ENCODE results near the gene LILRB4. TPM values are rescaled to one million over a fixed set of nuclear protein-coding genes. Genes with fewer than 3 reads are reported as not detected.
"Not testable (repeated sequence)": the region's sequence is repeated elsewhere in the genome, so short reads cannot be mapped to it uniquely, and the experiment has no call there.

The LILRB4 gene
- total RNA-seq, 1 experiment from 2014 or later, result not detected

DNA sequence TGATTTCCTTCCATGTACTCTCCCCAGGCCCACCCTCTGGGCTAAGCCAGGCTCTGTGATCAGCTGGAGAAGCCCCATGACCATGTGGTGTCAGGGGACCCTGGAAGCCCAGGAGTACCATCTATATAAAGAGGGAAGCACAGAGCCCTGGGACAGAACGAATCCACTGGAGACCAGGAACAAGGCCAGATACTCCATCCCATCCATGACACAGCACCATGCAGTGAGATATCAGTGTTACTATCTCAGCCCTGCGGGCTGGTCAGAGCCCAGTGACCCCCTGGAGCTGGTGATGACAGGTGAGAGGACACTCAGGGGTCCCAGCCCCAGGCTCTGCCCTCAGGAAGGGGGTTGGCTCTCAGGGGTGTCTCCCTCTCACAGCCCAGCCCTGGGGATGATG is 34.0 kb downstream of the LILRB4 start:
- intact Hi-C loops (cut with micrococcal nuclease; ENCODE audit: unreplicated experiment), result no loop called here
- H3K27ac Mint-ChIP-seq (ENCODE audit: unreplicated experiment), result no peak overlapping the region
- DNase-seq, result no peak
- peaks cover 72% of the 10 kb centered on the region for H3K27me3 Mint-ChIP-seq (ENCODE audit: unreplicated experiment)
- no peak overlapping the region for H3K4me3 Mint-ChIP-seq (ENCODE audit: low read depth, unreplicated experiment)
- CTCF ChIA-PET, result no interaction called here
- no peaks in the 10 kb centered on the region for H3K4me1 Mint-ChIP-seq (ENCODE audit: low read depth, unreplicated experiment)
- TF ChIP-seq, protein P1, sequence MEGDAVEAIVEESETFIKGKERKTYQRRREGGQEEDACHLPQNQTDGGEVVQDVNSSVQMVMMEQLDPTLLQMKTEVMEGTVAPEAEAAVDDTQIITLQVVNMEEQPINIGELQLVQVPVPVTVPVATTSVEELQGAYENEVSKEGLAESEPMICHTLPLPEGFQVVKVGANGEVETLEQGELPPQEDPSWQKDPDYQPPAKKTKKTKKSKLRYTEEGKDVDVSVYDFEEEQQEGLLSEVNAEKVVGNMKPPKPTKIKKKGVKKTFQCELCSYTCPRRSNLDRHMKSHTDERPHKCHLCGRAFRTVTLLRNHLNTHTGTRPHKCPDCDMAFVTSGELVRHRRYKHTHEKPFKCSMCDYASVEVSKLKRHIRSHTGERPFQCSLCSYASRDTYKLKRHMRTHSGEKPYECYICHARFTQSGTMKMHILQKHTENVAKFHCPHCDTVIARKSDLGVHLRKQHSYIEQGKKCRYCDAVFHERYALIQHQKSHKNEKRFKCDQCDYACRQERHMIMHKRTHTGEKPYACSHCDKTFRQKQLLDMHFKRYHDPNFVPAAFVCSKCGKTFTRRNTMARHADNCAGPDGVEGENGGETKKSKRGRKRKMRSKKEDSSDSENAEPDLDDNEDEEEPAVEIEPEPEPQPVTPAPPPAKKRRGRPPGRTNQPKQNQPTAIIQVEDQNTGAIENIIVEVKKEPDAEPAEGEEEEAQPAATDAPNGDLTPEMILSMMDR (IDR thresholded peaks at IDR 0.05; ENCODE audit: unreplicated experiment), result no peak
- no TSS peak for BruUV-seq (replicated peaks)
- H3K36me3 Mint-ChIP-seq (ENCODE audit: insufficient read depth, unreplicated experiment), result no peaks in the 10 kb centered on the region
- peaks cover 5% of the 10 kb centered on the region for H3K9me3 Mint-ChIP-seq (ENCODE audit: low read depth, unreplicated experiment)

DNA sequence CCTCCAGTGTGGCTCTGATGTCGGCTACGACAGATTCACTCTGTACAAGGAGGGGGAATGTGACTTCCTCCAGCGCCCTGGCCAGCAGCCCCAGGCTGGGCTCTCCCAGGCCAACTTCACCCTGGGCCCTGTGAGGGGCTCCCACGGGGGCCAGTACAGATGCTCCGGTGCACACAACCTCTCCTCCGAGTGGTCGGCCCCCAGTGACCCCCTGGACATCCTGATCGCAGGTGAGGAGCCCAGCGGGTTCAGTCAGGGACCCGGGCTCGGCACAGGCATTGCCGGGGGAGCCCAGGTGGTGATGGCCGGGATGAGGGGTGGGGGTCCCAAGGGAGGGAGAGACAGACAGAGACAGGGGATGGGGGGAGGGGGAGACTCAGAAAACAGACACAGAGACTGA is 34.9 kb downstream of the LILRB4 start:
- H3K4me3 Mint-ChIP-seq (ENCODE audit: low read depth, unreplicated experiment); H3K9me3 Mint-ChIP-seq (ENCODE audit: low read depth, unreplicated experiment); DNase-seq; H3K36me3 Mint-ChIP-seq (ENCODE audit: insufficient read depth, unreplicated experiment); intact Hi-C loops (cut with micrococcal nuclease; ENCODE audit: unreplicated experiment); BruUV-seq (replicated peaks); H3K4me1 Mint-ChIP-seq (ENCODE audit: low read depth, unreplicated experiment); H3K27ac Mint-ChIP-seq (ENCODE audit: unreplicated experiment): not testable (repeated sequence)
- peaks cover 66% of the 10 kb centered on the region for H3K27me3 Mint-ChIP-seq (ENCODE audit: unreplicated experiment)
- CTCF ChIA-PET, result interaction anchor here (1.0 kb wide), 1 partner anchor 24 kb away, joined by 3 read pairs; no protein-coding TSS in a partner anchor

DNA sequence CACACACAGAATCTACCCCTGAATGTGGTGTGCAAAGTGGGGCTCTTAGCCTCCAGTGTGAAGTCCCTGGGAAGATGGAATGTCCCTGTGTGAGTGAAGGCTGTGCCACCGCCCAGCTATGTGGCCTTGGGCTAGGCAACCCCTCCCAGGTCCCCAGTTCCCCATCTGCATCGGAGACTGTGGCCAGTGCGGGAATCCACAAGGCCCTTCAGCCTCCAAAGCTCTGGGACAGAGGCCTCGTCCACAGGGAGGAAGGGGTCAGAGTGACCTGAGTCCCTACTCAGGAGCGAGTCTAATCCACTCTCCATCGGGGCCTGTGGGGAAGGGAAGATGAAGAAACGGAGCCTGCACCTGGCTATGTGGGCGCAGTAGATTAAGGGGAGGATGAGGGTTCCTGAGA is 42.1 kb downstream of the LILRB4 start:
- CTCF ChIA-PET, result no interaction called here
- no peak for DNase-seq
- H3K9me3 Mint-ChIP-seq (ENCODE audit: low read depth, unreplicated experiment), result no peaks in the 10 kb centered on the region
- H3K4me3 Mint-ChIP-seq (ENCODE audit: low read depth, unreplicated experiment), result no peak overlapping the region
- no peaks in the 10 kb centered on the region for H3K36me3 Mint-ChIP-seq (ENCODE audit: insufficient read depth, unreplicated experiment)
- intact Hi-C loops (cut with micrococcal nuclease; ENCODE audit: unreplicated experiment), result no loop called here
- peaks cover 72% of the 10 kb centered on the region for H3K27me3 Mint-ChIP-seq (ENCODE audit: unreplicated experiment)
- H3K27ac Mint-ChIP-seq (ENCODE audit: unreplicated experiment), result no peak overlapping the region
- H3K4me1 Mint-ChIP-seq (ENCODE audit: low read depth, unreplicated experiment), result no peaks in the 10 kb centered on the region
- TF ChIP-seq, protein P1 (IDR thresholded peaks at IDR 0.05; ENCODE audit: unreplicated experiment), result no peak
- BruUV-seq (replicated peaks), result no TSS peak

- peaks cover 1% of the 10 kb centered on the region for H3K9me3 Mint-ChIP-seq (ENCODE audit: low read depth, unreplicated experiment)
- TF ChIP-seq, protein P1 (IDR thresholded peaks at IDR 0.05; ENCODE audit: unreplicated experiment), result no peak
- no peaks in the 10 kb centered on the region for H3K4me1 Mint-ChIP-seq (ENCODE audit: low read depth, unreplicated experiment)
- H3K27me3 Mint-ChIP-seq (ENCODE audit: unreplicated experiment), result peaks cover 57% of the 10 kb centered on the region
- H3K36me3 Mint-ChIP-seq (ENCODE audit: insufficient read depth, unreplicated experiment), result no peaks in the 10 kb centered on the region
- intact Hi-C loops (cut with micrococcal nuclease; ENCODE audit: unreplicated experiment), result no loop called here
- no peak overlapping the region for H3K27ac Mint-ChIP-seq (ENCODE audit: unreplicated experiment)
- DNase-seq, result no peak
- no peak overlapping the region for H3K4me3 Mint-ChIP-seq (ENCODE audit: low read depth, unreplicated experiment)
- BruUV-seq (replicated peaks), result no TSS peak
- CTCF ChIA-PET, result no interaction called here
Observed at GRCh38 chr19:54707962-54708361, 45.2 kb downstream of the LILRB4 start.

GRCh38 chr19:54708781-54709180 is 46.0 kb downstream of the LILRB4 start:
- CTCF ChIA-PET, result no interaction called here
- no TSS peak for BruUV-seq (replicated peaks)
- Mint-ChIP-seq H3K36me3 (ENCODE audit: insufficient read depth, unreplicated experiment) (no peaks in the 10 kb centered on the region), H3K27me3 (ENCODE audit: unreplicated experiment) (peaks cover 49% of the 10 kb centered on the region), H3K9me3 (ENCODE audit: low read depth, unreplicated experiment) (peaks cover 5% of the 10 kb centered on the region), H3K27ac (ENCODE audit: unreplicated experiment) (no peak overlapping the region), H3K4me3 (ENCODE audit: low read depth, unreplicated experiment) (no peak overlapping the region), H3K4me1 (ENCODE audit: low read depth, unreplicated experiment) (no peaks in the 10 kb centered on the region)
- intact Hi-C loops (cut with micrococcal nuclease; ENCODE audit: unreplicated experiment), result no loop called here
- DNase-seq, result no peak
- TF ChIP-seq, protein P1 (IDR thresholded peaks at IDR 0.05; ENCODE audit: unreplicated experiment), result no peak
